ENCODE data around the gene TEPSIN.
A peak's percentile ranks its signal among the peaks of the same experiment; 100 is the strongest.
"Not testable (repeated sequence)": the region's sequence is repeated elsewhere in the genome, so short reads cannot be mapped to it uniquely, and the experiment has no call there.

TEPSIN gene

GRCh38 chr17:81228834-81229665 is 9.8 kb downstream of the TEPSIN start:
- Mint-ChIP-seq H3K4me3 (no peak overlapping the region), H3K36me3 (ENCODE audit: low read depth) (peaks cover 14% of the 10 kb centered on the region), H3K4me1 (ENCODE audit: low read depth) (peaks cover 11% of the 10 kb centered on the region), H3K27me3 (no peaks in the 10 kb centered on the region), H3K9me3 (no peaks in the 10 kb centered on the region), H3K27ac (no peak overlapping the region)

GRCh38 chr17:81228420-81228819 is 10.4 kb downstream of the TEPSIN start:
- Mint-ChIP-seq H3K9me3 (no peaks in the 10 kb centered on the region), H3K4me3 (no peak overlapping the region), H3K27me3 (no peaks in the 10 kb centered on the region), H3K36me3 (ENCODE audit: low read depth) (peaks cover 14% of the 10 kb centered on the region), H3K27ac (peak overlapping the region; percentile 5), H3K4me1 (ENCODE audit: low read depth) (peaks cover 18% of the 10 kb centered on the region)

- peaks cover 20% of the 10 kb centered on the region for H3K4me1 Mint-ChIP-seq (ENCODE audit: low read depth)
- H3K4me3 Mint-ChIP-seq, H3K27me3 Mint-ChIP-seq, H3K9me3 Mint-ChIP-seq: not testable (repeated sequence)
- peaks cover 14% of the 10 kb centered on the region for H3K36me3 Mint-ChIP-seq (ENCODE audit: low read depth)
- H3K27ac Mint-ChIP-seq, result peak overlapping the region; percentile 18
Measured at GRCh38 chr17:81227630-81228029, 11.2 kb downstream of the TEPSIN start.

GRCh38 chr17:81223762-81224130 is 15.1 kb downstream of the TEPSIN start:
- Mint-ChIP-seq H3K27ac (peak overlapping the region; percentile 87), H3K36me3 (ENCODE audit: low read depth) (no peaks in the 10 kb centered on the region), H3K4me1 (ENCODE audit: low read depth) (peaks cover 20% of the 10 kb centered on the region), H3K9me3 (no peaks in the 10 kb centered on the region), H3K27me3 (no peaks in the 10 kb centered on the region), H3K4me3 (peak overlapping the region; percentile 78)

GRCh38 chr17:81222906-81223761 is 15.7 kb downstream of the TEPSIN start, which contains the start of gene CEP131:
CEP131 (minus strand) TSS chr17:81222965; CDS start chr17:81220056, 2,909 bp downstream.
- Mint-ChIP-seq H3K4me3 (peak within 1 kb of the TSS; percentile 78), H3K27ac (peak within 1 kb of the TSS; percentile 87), H3K36me3 (ENCODE audit: low read depth) (no peaks in the 10 kb centered on the region), H3K9me3 (no peaks in the 10 kb centered on the region), H3K4me1 (ENCODE audit: low read depth) (peaks cover 16% of the 10 kb centered on the region), H3K27me3 (no peaks in the 10 kb centered on the region)

GRCh38 chr17:81222620-81222905 is 16.3 kb downstream of the TEPSIN start:
- peak overlapping the region; percentile 35 for H3K4me3 Mint-ChIP-seq
- H3K27ac Mint-ChIP-seq, result no peak overlapping the region
- H3K27me3 Mint-ChIP-seq, result no peaks in the 10 kb centered on the region
- H3K9me3 Mint-ChIP-seq, result no peaks in the 10 kb centered on the region
- peaks cover 11% of the 10 kb centered on the region for H3K4me1 Mint-ChIP-seq (ENCODE audit: low read depth)
- H3K36me3 Mint-ChIP-seq (ENCODE audit: low read depth), result no peaks in the 10 kb centered on the region

- H3K4me1 Mint-ChIP-seq (ENCODE audit: low read depth), result peaks cover 9% of the 10 kb centered on the region
- no peaks in the 10 kb centered on the region for H3K9me3 Mint-ChIP-seq
- no peak overlapping the region for H3K27ac Mint-ChIP-seq
Measured at GRCh38 chr17:81221842-81222619, 16.8 kb downstream of the TEPSIN start.

GRCh38 chr17:81221371-81221841 is 17.4 kb downstream of the TEPSIN start:
- Mint-ChIP-seq H3K27me3 (no peaks in the 10 kb centered on the region), H3K36me3 (ENCODE audit: low read depth) (peaks cover 5% of the 10 kb centered on the region), H3K4me3 (peak overlapping the region; percentile 55), H3K4me1 (ENCODE audit: low read depth) (peaks cover 9% of the 10 kb centered on the region), H3K27ac (no peak overlapping the region), H3K9me3 (no peaks in the 10 kb centered on the region)

More at GRCh38 chr17:81221842-81222619, 16.8 kb downstream of the TEPSIN start:
- Mint-ChIP-seq H3K4me3 (peak overlapping the region; percentile 55), H3K27me3 (no peaks in the 10 kb centered on the region), H3K36me3 (ENCODE audit: low read depth) (peaks cover 3% of the 10 kb centered on the region)

GRCh38 chr17:81219476-81220180 is 19.2 kb downstream of the TEPSIN start:
- Mint-ChIP-seq H3K4me1 (ENCODE audit: low read depth) (peaks cover 9% of the 10 kb centered on the region), H3K4me3 (no peak overlapping the region), H3K27ac (no peak overlapping the region), H3K36me3 (ENCODE audit: low read depth) (peaks cover 5% of the 10 kb centered on the region), H3K9me3 (no peaks in the 10 kb centered on the region), H3K27me3 (no peaks in the 10 kb centered on the region)

GRCh38 chr17:81218991-81219390 is 19.9 kb downstream of the TEPSIN start:
- Mint-ChIP-seq H3K27me3 (no peaks in the 10 kb centered on the region), H3K4me3 (no peak overlapping the region), H3K4me1 (ENCODE audit: low read depth) (peaks cover 8% of the 10 kb centered on the region), H3K27ac (no peak overlapping the region), H3K9me3 (no peaks in the 10 kb centered on the region), H3K36me3 (ENCODE audit: low read depth) (peaks cover 5% of the 10 kb centered on the region)

GRCh38 chr17:81218459-81218858 is 20.4 kb downstream of the TEPSIN start:
- Mint-ChIP-seq H3K4me3 (no peak overlapping the region), H3K9me3 (no peaks in the 10 kb centered on the region), H3K27ac (no peak overlapping the region), H3K27me3 (no peaks in the 10 kb centered on the region), H3K4me1 (ENCODE audit: low read depth) (peaks cover 3% of the 10 kb centered on the region), H3K36me3 (ENCODE audit: low read depth) (peaks cover 5% of the 10 kb centered on the region)

GRCh38 chr17:81217491-81217890 is 21.4 kb downstream of the TEPSIN start:
- peaks cover 5% of the 10 kb centered on the region for H3K36me3 Mint-ChIP-seq (ENCODE audit: low read depth)
- no peaks in the 10 kb centered on the region for H3K27me3 Mint-ChIP-seq

GRCh38 chr17:81213978-81214377 is 24.9 kb downstream of the TEPSIN start:
- Mint-ChIP-seq H3K27ac (no peak overlapping the region), H3K4me1 (ENCODE audit: low read depth) (no peaks in the 10 kb centered on the region), H3K27me3 (no peaks in the 10 kb centered on the region), H3K4me3 (no peak overlapping the region), H3K9me3 (no peaks in the 10 kb centered on the region), H3K36me3 (ENCODE audit: low read depth) (peaks cover 5% of the 10 kb centered on the region)

More at GRCh38 chr17:81217491-81217890, 21.4 kb downstream of the TEPSIN start:
- Mint-ChIP-seq H3K9me3 (no peaks in the 10 kb centered on the region), H3K4me3 (no peak overlapping the region), H3K4me1 (ENCODE audit: low read depth) (no peaks in the 10 kb centered on the region), H3K27ac (no peak overlapping the region)

- H3K4me3 Mint-ChIP-seq, result no peak overlapping the region
- H3K27ac Mint-ChIP-seq, result no peak overlapping the region
- no peaks in the 10 kb centered on the region for H3K27me3 Mint-ChIP-seq
- no peaks in the 10 kb centered on the region for H3K4me1 Mint-ChIP-seq (ENCODE audit: low read depth)
- H3K36me3 Mint-ChIP-seq (ENCODE audit: low read depth), result peaks cover 5% of the 10 kb centered on the region
- no peaks in the 10 kb centered on the region for H3K9me3 Mint-ChIP-seq
Measured at GRCh38 chr17:81212365-81212764, 26.5 kb downstream of the TEPSIN start.

All from stimulated activated naive CD8-positive, alpha-beta T cell treated with anti-CD3 and anti-CD28 coated beads, Interleukin-15, Interleukin-2, amounts not matched to agents 100 ng/mL and 50 ng/mL, for 24 hours (primary cell).